Measurements from ENCODE around the gene GRM4.

GRM4 gene

GRCh38 chr6:34084591-34085290 lies 61.1 kb downstream of the GRM4 start:
- no peak overlapping the region for H3K27ac Mint-ChIP-seq
- no peaks in the 10 kb centered on the region for H3K4me1 Mint-ChIP-seq (ENCODE audit: low read depth)
- intact Hi-C loops (cut with micrococcal nuclease), result no loop called here
- peaks cover 3% of the 10 kb centered on the region for H3K27me3 Mint-ChIP-seq
- no peaks in the 10 kb centered on the region for H3K9me3 Mint-ChIP-seq
- no peaks in the 10 kb centered on the region for H3K36me3 Mint-ChIP-seq (ENCODE audit: low read depth)
- no peak overlapping the region for H3K4me3 Mint-ChIP-seq

DNA sequence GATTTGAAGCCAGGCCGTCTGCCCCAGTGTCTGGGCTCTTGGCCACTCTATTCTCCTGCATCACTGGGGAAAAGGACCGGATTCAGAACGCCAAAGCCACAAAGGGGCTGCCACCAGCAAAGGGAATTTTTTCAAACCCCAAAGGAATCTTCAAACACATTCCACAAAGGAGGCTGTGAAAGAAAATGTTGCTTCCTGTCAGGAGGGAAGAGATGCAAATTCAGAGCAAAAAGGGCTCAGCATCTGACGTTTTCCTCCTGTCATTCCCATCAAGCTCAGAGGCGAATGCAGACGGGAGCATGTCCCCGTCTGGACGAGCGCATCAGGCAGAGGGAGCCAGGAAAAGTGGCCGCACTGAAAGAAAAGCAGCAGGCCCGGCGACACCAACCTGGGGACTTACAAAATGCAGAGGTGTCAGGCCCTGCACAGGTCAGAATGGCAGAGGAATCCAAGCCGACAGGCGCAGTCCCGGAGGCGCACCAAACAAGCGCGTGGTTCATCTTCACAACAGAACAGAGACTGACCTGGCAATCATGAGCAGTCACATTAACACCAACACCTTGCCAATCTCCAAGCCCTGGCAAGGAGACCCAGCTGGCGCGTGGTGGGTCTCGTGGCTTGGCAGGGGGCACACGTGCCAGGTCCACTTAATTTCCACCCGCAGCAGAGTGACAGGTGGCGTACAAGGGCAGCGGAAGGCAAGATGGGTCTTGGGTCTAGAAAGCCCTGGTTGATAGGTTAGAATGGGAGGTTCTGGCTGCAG lies 62.8 kb downstream of the GRM4 start:
- no peaks in the 10 kb centered on the region for H3K9me3 Mint-ChIP-seq
- H3K4me3 Mint-ChIP-seq, result no peak overlapping the region
- no peaks in the 10 kb centered on the region for H3K36me3 Mint-ChIP-seq (ENCODE audit: low read depth)
- H3K27me3 Mint-ChIP-seq, result peaks cover 3% of the 10 kb centered on the region
- H3K27ac Mint-ChIP-seq, result no peak overlapping the region
- intact Hi-C loops (cut with micrococcal nuclease), result no loop called here
- H3K4me1 Mint-ChIP-seq (ENCODE audit: low read depth), result no peaks in the 10 kb centered on the region

DNA sequence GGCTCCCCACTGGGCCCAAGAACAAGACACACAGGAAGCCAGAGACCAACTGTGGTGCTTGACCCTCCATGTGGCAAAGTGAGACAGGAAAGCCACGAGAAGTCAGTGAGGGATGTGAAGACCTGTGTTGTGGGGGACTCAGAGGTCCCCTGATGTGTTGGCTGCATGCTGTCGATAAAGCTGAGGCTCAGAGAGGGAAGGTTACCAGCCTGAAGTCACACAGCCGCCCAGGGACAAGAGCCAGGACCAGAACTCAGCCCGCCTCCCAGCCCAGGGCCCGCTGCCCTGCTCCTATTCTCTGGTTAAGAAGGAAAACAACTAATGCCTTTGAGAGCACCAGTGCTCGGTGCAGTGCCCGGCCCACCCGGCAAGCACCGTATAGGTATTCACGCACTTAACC lies 63.5 kb downstream of the GRM4 start:
- Mint-ChIP-seq H3K36me3 (ENCODE audit: low read depth) (no peaks in the 10 kb centered on the region), H3K27me3 (peaks cover 3% of the 10 kb centered on the region), H3K9me3 (no peaks in the 10 kb centered on the region), H3K27ac (no peak overlapping the region), H3K4me1 (ENCODE audit: low read depth) (no peaks in the 10 kb centered on the region), H3K4me3 (no peak overlapping the region)
- intact Hi-C loops (cut with micrococcal nuclease), result no loop called here

DNA sequence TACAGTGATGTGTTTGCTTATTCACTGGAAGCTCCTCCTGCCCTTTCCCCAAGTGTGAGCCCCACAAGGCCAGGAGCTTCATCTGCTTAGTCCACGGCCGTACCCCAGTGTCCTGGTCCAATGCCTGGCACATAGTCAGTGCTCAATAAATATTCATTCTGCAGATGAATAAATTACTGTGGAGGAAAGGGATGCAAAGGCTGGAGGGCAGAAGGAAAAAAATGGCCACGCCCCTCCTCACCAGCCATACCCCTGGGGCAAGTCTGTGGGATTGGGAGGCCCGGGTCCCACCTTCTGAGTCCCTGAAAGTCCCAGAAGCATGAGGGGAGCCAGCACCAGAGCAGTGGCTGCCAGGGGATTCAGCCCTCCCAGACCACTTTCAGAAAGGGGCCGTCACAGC lies 65.5 kb downstream of the GRM4 start:
- no peak overlapping the region for H3K4me3 Mint-ChIP-seq
- no peak overlapping the region for H3K27ac Mint-ChIP-seq
- H3K27me3 Mint-ChIP-seq, result peaks cover 3% of the 10 kb centered on the region
- H3K9me3 Mint-ChIP-seq, result no peaks in the 10 kb centered on the region
- no peaks in the 10 kb centered on the region for H3K36me3 Mint-ChIP-seq (ENCODE audit: low read depth)
- intact Hi-C loops (cut with micrococcal nuclease), result no loop called here
- no peaks in the 10 kb centered on the region for H3K4me1 Mint-ChIP-seq (ENCODE audit: low read depth)

- Mint-ChIP-seq H3K27me3 (peaks cover 3% of the 10 kb centered on the region), H3K4me1 (ENCODE audit: low read depth) (no peaks in the 10 kb centered on the region), H3K36me3 (ENCODE audit: low read depth) (no peaks in the 10 kb centered on the region), H3K27ac (no peak overlapping the region), H3K9me3 (no peaks in the 10 kb centered on the region), H3K4me3 (no peak overlapping the region)
- intact Hi-C loops (cut with micrococcal nuclease), result no loop called here
These were observed 66.0 kb downstream of the GRM4 start for GRCh38 chr6:34079899-34080298.

GRCh38 chr6:34075906-34076305 lies 70.0 kb downstream of the GRM4 start:
- intact Hi-C loops (cut with micrococcal nuclease), result no loop called here
- H3K27me3 Mint-ChIP-seq, result peaks cover 3% of the 10 kb centered on the region
- no peaks in the 10 kb centered on the region for H3K4me1 Mint-ChIP-seq (ENCODE audit: low read depth)
- H3K4me3 Mint-ChIP-seq, result no peak overlapping the region
- no peak overlapping the region for H3K27ac Mint-ChIP-seq
- H3K36me3 Mint-ChIP-seq (ENCODE audit: low read depth), result no peaks in the 10 kb centered on the region
- H3K9me3 Mint-ChIP-seq, result no peaks in the 10 kb centered on the region

- H3K4me3 Mint-ChIP-seq, result no peak overlapping the region
- intact Hi-C loops (cut with micrococcal nuclease), result no loop called here
- H3K4me1 Mint-ChIP-seq (ENCODE audit: low read depth), result no peaks in the 10 kb centered on the region
- H3K9me3 Mint-ChIP-seq, result no peaks in the 10 kb centered on the region
- H3K36me3 Mint-ChIP-seq (ENCODE audit: low read depth), result no peaks in the 10 kb centered on the region
- H3K27ac Mint-ChIP-seq, result no peak overlapping the region
- H3K27me3 Mint-ChIP-seq, result no peaks in the 10 kb centered on the region
These were observed 71.7 kb downstream of the GRM4 start for GRCh38 chr6:34074064-34074742.

- Mint-ChIP-seq H3K27me3 (no peaks in the 10 kb centered on the region), H3K27ac (no peak overlapping the region), H3K9me3 (no peaks in the 10 kb centered on the region), H3K4me3 (no peak overlapping the region), H3K4me1 (ENCODE audit: low read depth) (no peaks in the 10 kb centered on the region), H3K36me3 (ENCODE audit: low read depth) (no peaks in the 10 kb centered on the region)
- intact Hi-C loops (cut with micrococcal nuclease), result no loop called here
These were observed 72.3 kb downstream of the GRM4 start for GRCh38 chr6:34073540-34073939.

- no peaks in the 10 kb centered on the region for H3K4me1 Mint-ChIP-seq (ENCODE audit: low read depth)
- intact Hi-C loops (cut with micrococcal nuclease), result no loop called here
- H3K27ac Mint-ChIP-seq, result no peak overlapping the region
- no peaks in the 10 kb centered on the region for H3K9me3 Mint-ChIP-seq
- no peaks in the 10 kb centered on the region for H3K27me3 Mint-ChIP-seq
- no peak overlapping the region for H3K4me3 Mint-ChIP-seq
- no peaks in the 10 kb centered on the region for H3K36me3 Mint-ChIP-seq (ENCODE audit: low read depth)
These were observed 73.2 kb downstream of the GRM4 start for GRCh38 chr6:34072727-34073126.

DNA sequence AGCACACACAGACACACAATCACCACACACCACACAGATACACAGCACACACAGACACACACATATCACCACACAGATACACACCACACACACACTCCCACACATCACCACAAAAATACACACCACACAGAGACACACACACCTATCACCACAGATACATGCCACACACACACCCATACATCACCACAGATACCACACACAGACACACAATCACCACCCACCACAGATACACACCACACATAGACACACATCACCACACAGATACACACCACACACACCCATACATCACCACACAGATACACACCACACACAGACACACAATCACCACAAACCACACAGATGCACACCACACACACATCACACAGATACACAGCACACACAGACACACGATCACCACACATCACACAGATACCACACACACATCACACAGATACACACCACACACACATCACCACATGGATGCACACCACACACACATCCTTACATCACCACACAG lies 74.0 kb downstream of the GRM4 start:
- Mint-ChIP-seq H3K27ac (no peak overlapping the region), H3K9me3 (no peaks in the 10 kb centered on the region), H3K27me3 (no peaks in the 10 kb centered on the region), H3K36me3 (ENCODE audit: low read depth) (no peaks in the 10 kb centered on the region), H3K4me1 (ENCODE audit: low read depth) (no peaks in the 10 kb centered on the region), H3K4me3 (no peak overlapping the region)
- intact Hi-C loops (cut with micrococcal nuclease), result no loop called here

GRCh38 chr6:34071136-34071883 lies 74.6 kb downstream of the GRM4 start:
- no peaks in the 10 kb centered on the region for H3K36me3 Mint-ChIP-seq (ENCODE audit: low read depth)
- intact Hi-C loops (cut with micrococcal nuclease), result no loop called here
- no peaks in the 10 kb centered on the region for H3K4me1 Mint-ChIP-seq (ENCODE audit: low read depth)
- no peak overlapping the region for H3K27ac Mint-ChIP-seq
- H3K9me3 Mint-ChIP-seq, result no peaks in the 10 kb centered on the region
- H3K27me3 Mint-ChIP-seq, result no peaks in the 10 kb centered on the region
- no peak overlapping the region for H3K4me3 Mint-ChIP-seq

GRCh38 chr6:34070315-34071135 lies 75.4 kb downstream of the GRM4 start:
- no peaks in the 10 kb centered on the region for H3K4me1 Mint-ChIP-seq (ENCODE audit: low read depth)
- no peak overlapping the region for H3K27ac Mint-ChIP-seq
- H3K36me3 Mint-ChIP-seq (ENCODE audit: low read depth), result no peaks in the 10 kb centered on the region

DNA sequence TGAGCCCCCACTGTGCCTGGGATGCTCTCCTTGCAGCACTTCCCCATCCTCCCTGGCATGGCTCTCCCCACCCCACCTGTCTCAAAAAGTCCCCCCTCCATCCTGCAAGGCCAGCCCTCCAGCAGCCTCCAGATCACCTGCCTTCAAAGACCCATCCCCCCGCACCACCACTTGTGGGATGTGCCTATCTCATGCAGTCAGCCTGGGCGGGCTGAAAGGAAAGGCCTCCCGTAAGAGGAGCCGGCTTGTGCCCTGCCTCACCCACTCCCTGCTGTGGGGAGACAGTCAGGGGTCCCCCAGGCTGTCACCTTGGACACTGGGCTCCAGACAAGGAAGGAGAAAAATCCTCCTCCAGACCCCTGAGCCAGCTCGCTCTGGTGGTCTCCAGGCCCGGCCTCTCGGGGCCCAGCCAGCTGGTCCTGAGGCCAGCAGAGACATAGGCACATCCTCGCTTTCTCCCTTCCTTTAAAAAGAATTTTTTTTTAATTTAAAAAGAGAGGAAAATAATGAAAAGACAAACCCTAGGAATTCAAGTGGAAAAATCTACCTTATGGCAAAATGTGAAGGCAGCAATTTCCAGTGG lies 77.3 kb downstream of the GRM4 start:
- no peak overlapping the region for H3K27ac Mint-ChIP-seq
- H3K4me3 Mint-ChIP-seq, result no peak overlapping the region
- no peaks in the 10 kb centered on the region for H3K9me3 Mint-ChIP-seq
- no peaks in the 10 kb centered on the region for H3K4me1 Mint-ChIP-seq (ENCODE audit: low read depth)
- H3K27me3 Mint-ChIP-seq, result peaks cover 8% of the 10 kb centered on the region
- H3K36me3 Mint-ChIP-seq (ENCODE audit: low read depth), result no peaks in the 10 kb centered on the region
- intact Hi-C loops (cut with micrococcal nuclease), result no loop called here

More at GRCh38 chr6:34070315-34071135, 75.4 kb downstream of the GRM4 start:
- Mint-ChIP-seq H3K9me3 (no peaks in the 10 kb centered on the region), H3K4me3 (no peak overlapping the region), H3K27me3 (peaks cover 3% of the 10 kb centered on the region)
- intact Hi-C loops (cut with micrococcal nuclease), result no loop called here

All from dendritic cell treated with granulocyte-macrophage colony-stimulating factor and Interleukin-4, amounts not matched to agents 40 ng/mL and 50 ng/mL, for 4 days (primary cell).